SK-N-MC (cell line): ENCODE data around the gene PATL2.

Experiments used
- EZH2 ChIP-seq: fragments of 200-600 bp; sonication (generic); IDR thresholded peaks from one replicate; pipeline ENCODE4 v1.6.1; 2017; ENCODE audit warnings: antibody characterized with exemption
- FOXP2 ChIP-seq: optimal IDR thresholded peaks from 2 replicates; pipeline ENCODE3; 2011; ENCODE audit warnings: mild to moderate bottlenecking, moderate library complexity; ENCODE audit not compliant: insufficient read depth; ENCODE audit errors: extremely low read length, control extremely low read depth
- POLR2AphosphoS5 ChIP-seq: IDR thresholded peaks from 2 replicates; pipeline ENCODE4 v1.6.1; 2012; ENCODE audit warnings: mild to moderate bottlenecking, low read depth, low read length, borderline replicate concordance

- TF ChIP-seq EZH2 (no peak), POLR2AphosphoS5 (no peak), FOXP2 (no peak)
Measured at GRCh38 chr15:44647036-44647435, 64.1 kb downstream of the PATL2 start.
